IMR-90 (cell line): ENCODE measurements around the gene TAPT1. TPM values are rescaled to one million over a fixed set of nuclear protein-coding genes. Genes with fewer than 3 reads are reported as not detected.

ENCODE experiments used
- ATAC-seq: fragments of 200-7000 bp; cut with Tn5 transposase; 2 replicates; pipeline ENCODE4 v1.9.1; 2020; ENCODE audit warnings: low read depth, mild to moderate bottlenecking, moderate library complexity
- BruUV-seq: library from RNA; stranded (reverse); fragments of 400-500 nt; replicated peaks from 2 replicates; lab custom pipeline; 2021; lab: Mats Ljungman, UMichigan
- CTCF ChIA-PET: fragments of 300-600 bp; formaldehyde crosslinking; extraction: SDS; loops from one replicate; lab custom pipeline; 2021; ENCODE audit warnings: antibody characterized with exemption; lab: Yijun Ruan, JAX
- POLR2A ChIA-PET: fragments of 300-600 bp; sonication (Branson Sonifier 250); formaldehyde crosslinking; loops from one replicate; lab custom pipeline; 2022; ENCODE audit warnings: antibody characterized with exemption; ENCODE audit not compliant: unreplicated experiment; lab: Charles Lee
- DNase-seq: peaks from one replicate; pipeline ENCODE4 v3.0.0; 2013
- H2AFZ ChIP-seq: replicated peaks from 2 replicates; pipeline ENCODE3; 2013; ENCODE audit warnings: low read length, mild to moderate bottlenecking; ENCODE audit not compliant: poor library complexity
- H2AK5ac ChIP-seq: 2 replicates; pipeline ENCODE4 v1.6.1; 2013; ENCODE audit warnings: low read depth, low read length, inconsistent platforms
- H2AK9ac ChIP-seq: replicated peaks from 2 replicates; pipeline ENCODE3; 2013; ENCODE audit warnings: mild to moderate bottlenecking, low read depth, low read length, moderate library complexity; ENCODE audit not compliant: poor library complexity
- H2BK120ac ChIP-seq: 2 replicates; pipeline ENCODE4 v1.6.1; 2013; ENCODE audit warnings: low read depth, low read length, inconsistent platforms
- H2BK15ac ChIP-seq: 3 replicates; pipeline ENCODE4 v1.6.1; 2013; ENCODE audit warnings: low read depth, low read length, inconsistent platforms
- H2BK20ac ChIP-seq: 2 replicates; pipeline ENCODE4 v1.6.1; 2013; ENCODE audit warnings: low read depth, mild to moderate bottlenecking, inconsistent platforms, low read length, moderate library complexity
- H2BK5ac ChIP-seq: 2 replicates; pipeline ENCODE4 v1.6.1; 2013; ENCODE audit warnings: mild to moderate bottlenecking, low read depth, low read length, inconsistent platforms; ENCODE audit not compliant: poor library complexity, severe bottlenecking
- H3K14ac ChIP-seq: replicated peaks from 2 replicates; pipeline ENCODE4 v1.6.1; 2013; ENCODE audit warnings: low read depth, low read length, inconsistent platforms
- H3K18ac ChIP-seq: 2 replicates; pipeline ENCODE4 v1.6.1; 2013; ENCODE audit warnings: low read depth, low read length, control low read depth
- H3K23ac ChIP-seq: 2 replicates; pipeline ENCODE4 v1.6.1; 2013; ENCODE audit warnings: low read depth, low read length, inconsistent platforms
- H3K27ac ChIP-seq: 2 replicates; pipeline ENCODE4 v1.5.1; 2013; ENCODE audit warnings: mild to moderate bottlenecking, control low read depth, low read length; ENCODE audit not compliant: insufficient read depth
- H3K27me3 ChIP-seq: 2 replicates; pipeline ENCODE4 v1.6.1; 2013; ENCODE audit warnings: low read length; ENCODE audit not compliant: control insufficient read depth, insufficient read depth
- H3K36me3 ChIP-seq: 2 replicates; pipeline ENCODE4 v1.6.1; 2013; ENCODE audit warnings: low read length, mixed read lengths; ENCODE audit not compliant: control insufficient read depth, insufficient read depth
- H3K4ac ChIP-seq: 2 replicates; pipeline ENCODE4 v1.6.1; 2013; ENCODE audit warnings: low read depth, low read length, inconsistent platforms
- H3K4me1 ChIP-seq: 2 replicates; pipeline ENCODE4 v1.6.1; 2013; ENCODE audit warnings: low read length, mixed read lengths; ENCODE audit not compliant: control insufficient read depth, insufficient read depth
- H3K4me2 ChIP-seq: 2 replicates; pipeline ENCODE4 v1.6.1; 2013; ENCODE audit warnings: low read depth, mild to moderate bottlenecking, control low read depth, low read length, moderate library complexity
- H3K4me3 ChIP-seq: 2 replicates; pipeline ENCODE4 v1.5.1; 2013; ENCODE audit warnings: low read depth, mild to moderate bottlenecking, control low read depth, low read length, moderate library complexity; ENCODE audit not compliant: insufficient read depth
- H3K56ac ChIP-seq: 2 replicates; pipeline ENCODE4 v1.6.1; 2013; ENCODE audit warnings: low read length, inconsistent platforms; ENCODE audit not compliant: insufficient read depth; ENCODE audit errors: extremely low read depth
- H3K79me1 ChIP-seq, 2 experiments: 2 replicates each; pipeline ENCODE4 v1.6.1; 2013; ENCODE audit warnings: low read length in 2 of 2, inconsistent platforms in 1 of 2, low read depth in 1 of 2
- H3K9ac ChIP-seq: 2 replicates; pipeline ENCODE4 v1.6.1; 2013; ENCODE audit warnings: low read depth, low read length, control low read depth
- H3K9me1 ChIP-seq: 2 replicates; pipeline ENCODE4 v1.6.1; 2013; ENCODE audit warnings: low read length, inconsistent platforms; ENCODE audit not compliant: insufficient read depth
- H3K9me3 ChIP-seq: 2 replicates; pipeline ENCODE4 v1.6.1; 2013; ENCODE audit warnings: low read length; ENCODE audit not compliant: control insufficient read depth, insufficient read depth
- H4K20me1 ChIP-seq: 2 replicates; pipeline ENCODE4 v1.6.1; 2013; ENCODE audit warnings: low read length, inconsistent platforms; ENCODE audit not compliant: insufficient read depth
- H4K5ac ChIP-seq: 2 replicates; pipeline ENCODE4 v1.6.1; 2013; ENCODE audit warnings: mild to moderate bottlenecking, low read depth, low read length, control low read depth
- H4K8ac ChIP-seq, 2 experiments: 2 replicates each; pipeline ENCODE4 v1.6.1; 2013; ENCODE audit warnings: low read depth in 2 of 2, low read length in 2 of 2, control low read depth in 1 of 2, inconsistent platforms in 1 of 2
- H4K91ac ChIP-seq: 2 replicates; pipeline ENCODE4 v1.6.1; 2013; ENCODE audit warnings: low read depth, low read length, inconsistent platforms; ENCODE audit not compliant: insufficient read depth
- CEBPB ChIP-seq: IDR thresholded peaks from 2 replicates; pipeline ENCODE4 v1.6.1; 2012; ENCODE audit warnings: low read depth, low read length, improper control_type of control experiment
- CHD1 ChIP-seq: IDR thresholded peaks from 2 replicates; pipeline ENCODE4 v1.6.1; 2012; ENCODE audit warnings: low read depth, low read length, improper control_type of control experiment
- CTCF ChIP-seq: conservative IDR thresholded peaks from 2 replicates; pipeline ENCODE4 v1.5.1; 2012; ENCODE audit warnings: mild to moderate bottlenecking, low read depth, low read length, improper control_type of control experiment
- ELK1 ChIP-seq: fragments of 150-350 bp; IDR thresholded peaks from 2 replicates; pipeline ENCODE4 v1.6.1; 2016; ENCODE audit warnings: low read depth, mild to moderate bottlenecking, low read length, moderate library complexity, borderline replicate concordance
- MAFK ChIP-seq: IDR thresholded peaks from 2 replicates; pipeline ENCODE4 v1.6.1; 2012; ENCODE audit warnings: low read depth, low read length, improper control_type of control experiment
- MAZ ChIP-seq: IDR thresholded peaks from 2 replicates; pipeline ENCODE4 v1.6.1; 2012; ENCODE audit warnings: low read depth, mild to moderate bottlenecking, low read length, improper control_type of control experiment, moderate library complexity, borderline replicate concordance
- MXI1 ChIP-seq: IDR thresholded peaks from 2 replicates; pipeline ENCODE4 v1.6.1; 2012; ENCODE audit warnings: low read depth, mild to moderate bottlenecking, low read length, moderate library complexity, borderline replicate concordance
- NFE2L2 ChIP-seq: fragments of 150-350 bp; IDR thresholded peaks from 2 replicates; pipeline ENCODE4 v1.6.1; 2016; ENCODE audit warnings: low read depth, mild to moderate bottlenecking, low read length
- POLR2A ChIP-seq: IDR thresholded peaks from 2 replicates; pipeline ENCODE4 v1.6.1; 2012; ENCODE audit warnings: mild to moderate bottlenecking, low read depth, low read length
- RAD21 ChIP-seq: IDR thresholded peaks from 2 replicates; pipeline ENCODE4 v1.6.1; 2012; ENCODE audit warnings: low read length, improper control_type of control experiment
- RCOR1 ChIP-seq: IDR thresholded peaks from 2 replicates; pipeline ENCODE4 v1.6.1; 2012; ENCODE audit warnings: mild to moderate bottlenecking, low read length, improper control_type of control experiment; ENCODE audit not compliant: insufficient replicate concordance
- RFX5 ChIP-seq: IDR thresholded peaks from 2 replicates; pipeline ENCODE4 v1.8.0; 2012; ENCODE audit warnings: low read depth, mild to moderate bottlenecking, low read length, moderate library complexity
- SMC3 ChIP-seq: fragments of 150-350 bp; IDR thresholded peaks from 2 replicates; pipeline ENCODE4 v1.6.1; 2016; ENCODE audit warnings: low read depth, mild to moderate bottlenecking, antibody characterized with exemption, low read length, moderate library complexity
- USF2 ChIP-seq: fragments of 150-350 bp; IDR thresholded peaks from 2 replicates; pipeline ENCODE4 v1.6.1; 2017; ENCODE audit warnings: mild to moderate bottlenecking, antibody characterized with exemption, low read length, low read depth
- WGBS, 2 experiments: methylation state at CpG; one replicate each; pipeline versions ENCODE4 v1.1.5 to v1.1.7; 2013; ENCODE audit warnings: missing lambda C conversion rate in 2 of 2; ENCODE audit not compliant: insufficient read length in 1 of 2; ENCODE audit errors: extremely low coverage in 2 of 2; 5-methylcytosine and 5-hydroxymethylcytosine counted together
- dilution Hi-C: fragments of 300-500 bp; cut with HindIII; formaldehyde crosslinking; loops from one replicate; pipeline ENCODE4 v1.14.3; 2018; ENCODE audit warnings: low sequenced_read_pairs; ENCODE audit not compliant: unreplicated experiment
- in situ Hi-C: fragments of 300-500 bp; cut with MboI; formaldehyde crosslinking; loops from 3 replicates; pipeline ENCODE4 v1.14.3; 2019; ENCODE audit warnings: low sequenced_read_pairs, inconsistent platforms, mixed read lengths
- intact Hi-C: fragments of 100-400 bp; cut with micrococcal nuclease; formaldehyde crosslinking; loops from 2 replicates; pipeline ENCODE4 v1.10.0; 2022
- polyA plus RNA-seq, 3 experiments: library from polyadenylated mRNA; depleted of rRNA; stranded (reverse); fragments of >200 nt; gene quantifications; 2 replicates each; pipeline ENCODE4 v1.2.3, GENCODE V29; 2012; ENCODE audit warnings: low replicate concordance in 1 of 3
- total RNA-seq: library from RNA; depleted of rRNA; stranded (reverse); fragments of >200 nt; gene quantifications from 2 replicates; pipeline ENCODE4 v1.2.3, GENCODE V29; 2012

The TAPT1 gene
- total and polyA plus RNA-seq, 2 of the 4 experiments (the other 2 are of a cell fraction): 5.6 to 12.2 TPM

- Histone ChIP-seq H3K36me3 (no peaks in the 10 kb centered on the region), H2BK120ac (no peak overlapping the region), H2AK5ac (no peak overlapping the region), H3K23ac (no peak overlapping the region), H3K18ac (no peak overlapping the region), H4K5ac (no peak overlapping the region), H4K91ac (no peak overlapping the region), H3K9ac (no peak overlapping the region), H3K27ac (no peak overlapping the region), H3K9me1 (no peaks in the 10 kb centered on the region), H3K4me2 (no peak overlapping the region), H4K20me1 (no peaks in the 10 kb centered on the region), H2AK9ac (no peak overlapping the region), H3K27me3 (peaks cover 3% of the 10 kb centered on the region), H3K14ac (no peak overlapping the region), H2BK20ac (no peak overlapping the region), H2BK15ac (no peak overlapping the region), H2AFZ (no peak overlapping the region), H4K8ac (no peak overlapping the region), H3K56ac (no peak overlapping the region), H2BK5ac (no peak overlapping the region), H3K79me1 (no peaks in the 10 kb centered on the region), H3K4me1 (no peaks in the 10 kb centered on the region), H3K9me3 (no peaks in the 10 kb centered on the region), H3K4ac (no peak overlapping the region), H3K4me3 (no peak overlapping the region)
- in situ Hi-C loops (no loop called here), dilution Hi-C loops (no loop called here), intact Hi-C loops (loop anchor here (5.0 to 10.0 kb wide), 2 partner anchors 36 to 458 kb away; partner anchors contain the start of gene TAPT1)
- ChIA-PET CTCF (no interaction called here), POLR2A (no interaction called here)
- peak; percentile 21 for DNase-seq
- BruUV-seq: no TSS peak
- TF ChIP-seq MXI1 (no peak), CEBPB (no peak), MAZ (no peak), NFE2L2 (no peak), ELK1 (no peak), SMC3 (no peak), USF2 (no peak), RAD21 (no peak), CHD1 (no peak), POLR2A (no peak), MAFK (no peak), RCOR1 (no peak), RFX5 (no peak), CTCF (no peak)
- no peak for ATAC-seq
- no CpG with 5 or more reads among the region's 2 CpGs for WGBS, 2 experiments
Measured at GRCh38 chr4:16263056-16263455, 36.8 kb upstream of the TAPT1 start.
